Activated CD8-positive, alpha-beta memory T cell treated with anti-CD3 and anti-CD28 coated beads, Interleukin-2, amount 10 ng/mL, durations not matched to agents 7 days and 5 days (primary cell): ENCODE results near the gene MSL3. TPM values are rescaled to one million over a fixed set of nuclear protein-coding genes. Genes with fewer than 3 reads are reported as not detected.
A peak's percentile ranks its signal among the peaks of the same experiment; 100 is the strongest.

Experiments
- ATAC-seq: fragments of 150-1000 bp; cut with Tn5 transposase; one replicate; pipeline ENCODE4 v1.10.0; 2021; ENCODE audit warnings: moderate library complexity
- CTCF ChIA-PET: fragments of 350-600 bp; sonication (Branson Sonifier 250); formaldehyde crosslinking; loops from one replicate; lab custom pipeline; 2021; ENCODE audit warnings: antibody characterized with exemption; lab: Charles Lee
- DNase-seq: peaks from one replicate; pipeline ENCODE4 v3.0.0-alpha.2; 2020
- H3K27ac Mint-ChIP-seq: one replicate; pipeline ENCODE4 v1.8.0; 2021; ENCODE audit warnings: mild to moderate bottlenecking, mixed read lengths
- H3K27me3 Mint-ChIP-seq: one replicate; pipeline ENCODE4 v1.8.0; 2021; ENCODE audit warnings: mixed read lengths
- H3K36me3 Mint-ChIP-seq: one replicate; pipeline ENCODE4 v1.8.0; 2021; ENCODE audit warnings: mild to moderate bottlenecking, mixed read lengths
- H3K4me1 Mint-ChIP-seq: one replicate; pipeline ENCODE4 v1.8.0; 2021; ENCODE audit warnings: mixed read lengths
- H3K4me3 Mint-ChIP-seq: one replicate; pipeline ENCODE4 v1.8.0; 2021; ENCODE audit warnings: mild to moderate bottlenecking, moderate library complexity, mixed read lengths
- H3K9me3 Mint-ChIP-seq: one replicate; pipeline ENCODE4 v1.8.0; 2022; ENCODE audit warnings: low read depth, mixed read lengths
- total RNA-seq, 2 experiments: library from RNA; stranded (reverse); gene quantifications; one replicate each; pipeline ENCODE4 v1.2.3, GENCODE V29; 2021

The MSL3 gene
- total RNA-seq, 2 experiments from 2014 or later: 44.3 to 49.9 TPM

DNA sequence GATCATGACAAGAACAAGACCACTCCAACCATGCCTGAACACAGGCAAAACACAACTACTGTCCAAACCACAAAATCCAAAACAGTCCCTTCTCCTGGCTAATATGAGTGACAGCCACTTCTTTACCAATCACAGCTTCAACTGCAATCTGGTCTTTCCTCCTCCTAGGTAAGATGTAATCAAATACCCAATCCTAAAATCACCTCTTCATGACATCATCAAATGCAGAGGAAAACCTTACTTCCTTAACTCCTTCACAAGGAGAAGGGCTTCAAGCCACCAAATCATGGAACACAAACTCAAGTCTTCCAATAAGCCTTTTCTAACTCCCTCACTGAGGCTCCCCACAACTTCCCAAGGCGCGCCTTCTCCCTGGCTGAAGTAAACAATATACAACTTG is 4.4 kb upstream of the MSL3 start:
- H3K27ac Mint-ChIP-seq: no peak overlapping the region
- ATAC-seq (no peak), DNase-seq (no peak)
- CTCF ChIA-PET: interaction anchor here (1.3 kb wide), 1 partner anchor 18 kb away, joined by 3 read pairs; no protein-coding TSS in a partner anchor
- H3K4me3 Mint-ChIP-seq: no peak overlapping the region
- peaks cover 24% of the 10 kb centered on the region for H3K27me3 Mint-ChIP-seq
- peaks cover 3% of the 10 kb centered on the region for H3K4me1 Mint-ChIP-seq
- H3K9me3 Mint-ChIP-seq: no peaks in the 10 kb centered on the region
- H3K36me3 Mint-ChIP-seq: no peaks in the 10 kb centered on the region

DNA sequence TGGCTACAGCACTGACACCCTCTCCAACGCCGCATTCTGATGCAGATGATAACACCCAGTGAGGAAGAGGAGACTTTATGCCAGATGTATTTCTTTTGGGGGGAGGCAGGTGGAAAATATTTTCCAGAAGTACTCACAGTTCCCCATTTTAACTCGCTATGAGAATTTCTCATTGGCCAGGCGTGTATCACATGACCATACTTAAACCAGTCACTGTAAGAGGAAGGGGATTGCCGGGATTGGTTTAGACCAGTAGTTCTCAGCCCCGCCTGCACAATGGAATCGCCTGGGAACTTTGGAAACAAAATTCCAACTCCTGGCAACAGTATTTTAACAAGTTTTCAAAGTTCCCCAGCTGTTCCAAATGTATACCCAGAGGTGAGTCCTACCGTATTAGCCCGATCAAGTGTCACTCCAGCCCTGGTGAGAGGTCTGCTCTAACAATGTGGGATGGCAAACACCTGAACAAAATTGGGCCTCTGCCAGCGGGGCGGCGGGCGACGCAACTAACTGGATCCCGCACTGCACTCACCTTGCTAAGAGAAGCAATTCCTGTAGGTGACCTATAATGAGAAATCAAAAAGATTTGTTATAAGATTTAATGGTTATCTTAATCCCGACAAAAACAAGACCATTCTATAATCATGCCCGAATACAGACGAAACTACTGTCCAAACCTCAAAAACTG is 2.9 kb upstream of the MSL3 start:
- Mint-ChIP-seq H3K27me3 (peaks cover 24% of the 10 kb centered on the region), H3K4me1 (peaks cover 3% of the 10 kb centered on the region), H3K27ac (no peak overlapping the region), H3K36me3 (no peaks in the 10 kb centered on the region), H3K9me3 (no peaks in the 10 kb centered on the region), H3K4me3 (no peak overlapping the region)
- ATAC-seq (no peak), DNase-seq (no peak)
- CTCF ChIA-PET: no interaction called here

DNA sequence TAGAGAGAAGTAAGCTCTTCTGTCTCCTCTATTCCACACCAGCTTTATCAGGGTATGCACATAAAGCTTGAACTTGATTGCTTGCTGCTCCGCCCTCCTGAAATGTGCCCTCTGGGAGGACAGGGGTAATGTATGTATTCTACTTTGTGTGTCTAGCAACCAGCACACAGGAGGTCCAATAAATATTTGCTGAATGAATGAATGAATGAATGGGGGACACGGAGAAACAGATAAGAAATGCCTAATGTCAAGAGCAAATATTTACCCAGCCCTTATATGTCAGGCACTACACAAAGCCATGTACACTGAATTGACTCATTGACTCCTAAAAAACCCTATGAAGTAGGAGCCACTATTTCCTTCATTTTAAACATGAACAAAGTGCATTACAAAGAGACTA is 2.3 kb upstream of the MSL3 start:
- H3K27me3 Mint-ChIP-seq: peaks cover 21% of the 10 kb centered on the region
- H3K9me3 Mint-ChIP-seq: no peaks in the 10 kb centered on the region
- H3K4me1 Mint-ChIP-seq: peaks cover 3% of the 10 kb centered on the region
- ATAC-seq: no peak
- H3K4me3 Mint-ChIP-seq: no peak overlapping the region
- CTCF ChIA-PET: no interaction called here
- H3K27ac Mint-ChIP-seq: no peak overlapping the region
- peaks cover under 1% of the 10 kb centered on the region for H3K36me3 Mint-ChIP-seq
- DNase-seq: no peak

DNA sequence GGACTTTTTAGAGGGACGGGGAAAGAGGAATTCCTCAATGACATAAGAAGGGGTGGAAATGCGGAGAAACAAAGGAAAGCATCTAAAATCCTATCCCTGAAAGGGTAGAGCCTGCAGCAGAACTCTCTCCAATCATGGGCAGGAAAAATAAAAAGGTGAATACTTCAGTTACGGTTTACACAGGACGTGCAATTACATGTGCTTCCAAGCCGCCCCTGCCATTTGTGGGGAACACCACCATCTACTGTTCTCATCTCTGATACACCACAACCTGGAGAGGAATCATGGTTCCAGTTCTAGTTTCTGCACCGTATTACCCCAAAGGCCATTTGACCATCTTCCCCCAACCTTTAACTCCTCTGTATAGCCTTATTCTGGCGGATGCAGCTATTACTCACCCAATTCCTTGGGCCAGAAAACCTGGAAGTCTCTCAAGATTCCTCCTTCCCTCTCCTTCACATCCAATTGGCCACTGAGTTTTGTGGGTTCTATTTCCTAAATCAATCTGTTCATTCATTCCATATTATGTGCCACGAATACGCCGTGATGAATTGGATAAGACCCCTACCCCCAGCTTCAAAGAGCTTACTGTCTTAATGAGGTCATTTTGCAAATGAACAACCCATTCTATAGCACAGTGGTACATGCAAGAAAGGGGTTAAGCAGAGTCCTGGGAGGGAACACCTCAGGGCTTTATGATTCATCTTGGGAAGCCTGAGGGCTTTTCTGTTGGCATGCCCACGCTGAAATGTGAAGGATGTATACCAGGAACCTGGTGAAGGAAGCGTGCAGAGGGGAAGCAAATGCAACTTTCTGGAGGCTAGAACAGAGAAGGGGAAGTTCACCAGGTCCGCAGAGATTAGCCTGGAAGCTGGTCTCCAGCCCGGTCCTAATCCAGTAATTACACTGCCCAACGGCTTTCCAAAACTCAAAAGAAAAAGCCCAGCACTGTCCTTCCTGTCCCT is 1.4 kb upstream of the MSL3 start:
- H3K9me3 Mint-ChIP-seq: no peaks in the 10 kb centered on the region
- no peak for DNase-seq
- H3K4me1 Mint-ChIP-seq: peaks cover 5% of the 10 kb centered on the region
- no peak overlapping the region for H3K27ac Mint-ChIP-seq
- CTCF ChIA-PET: interaction anchor here (2.7 kb wide), 1 partner anchor 12 kb away, joined by 18 read pairs; no protein-coding TSS in a partner anchor
- H3K4me3 Mint-ChIP-seq: no peak overlapping the region
- H3K27me3 Mint-ChIP-seq: peaks cover 20% of the 10 kb centered on the region
- no peak for ATAC-seq
- peaks cover 7% of the 10 kb centered on the region for H3K36me3 Mint-ChIP-seq

DNA sequence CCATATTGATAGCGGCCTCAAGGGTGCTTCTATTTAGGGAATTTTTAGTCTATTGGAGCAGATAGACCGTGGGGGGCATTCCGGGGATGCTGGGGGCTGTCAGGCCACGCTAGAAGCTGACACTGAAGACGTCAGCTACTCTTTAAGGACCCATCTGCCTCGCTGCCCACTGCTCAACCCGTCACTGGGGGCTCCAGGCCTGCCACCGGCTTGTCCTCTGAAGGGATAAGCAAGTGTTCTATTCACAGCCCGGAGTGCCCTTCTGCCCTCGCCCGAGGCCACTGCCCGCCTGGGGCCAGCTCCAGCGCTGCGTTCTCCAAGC is 679 bp upstream of the MSL3 start:
- ATAC-seq: no peak
- H3K36me3 Mint-ChIP-seq: peaks cover 14% of the 10 kb centered on the region
- peak overlapping the region; percentile 48 for H3K4me3 Mint-ChIP-seq
- H3K9me3 Mint-ChIP-seq: no peaks in the 10 kb centered on the region
- peaks cover 20% of the 10 kb centered on the region for H3K27me3 Mint-ChIP-seq
- CTCF ChIA-PET: interaction anchor here (0.9 to 2.7 kb wide), 2 partner anchors 11 kb away, joined by 3 to 18 read pairs; no protein-coding TSS in a partner anchor
- no peak for DNase-seq
- H3K4me1 Mint-ChIP-seq: peaks cover 12% of the 10 kb centered on the region
- H3K27ac Mint-ChIP-seq: no peak overlapping the region

DNA sequence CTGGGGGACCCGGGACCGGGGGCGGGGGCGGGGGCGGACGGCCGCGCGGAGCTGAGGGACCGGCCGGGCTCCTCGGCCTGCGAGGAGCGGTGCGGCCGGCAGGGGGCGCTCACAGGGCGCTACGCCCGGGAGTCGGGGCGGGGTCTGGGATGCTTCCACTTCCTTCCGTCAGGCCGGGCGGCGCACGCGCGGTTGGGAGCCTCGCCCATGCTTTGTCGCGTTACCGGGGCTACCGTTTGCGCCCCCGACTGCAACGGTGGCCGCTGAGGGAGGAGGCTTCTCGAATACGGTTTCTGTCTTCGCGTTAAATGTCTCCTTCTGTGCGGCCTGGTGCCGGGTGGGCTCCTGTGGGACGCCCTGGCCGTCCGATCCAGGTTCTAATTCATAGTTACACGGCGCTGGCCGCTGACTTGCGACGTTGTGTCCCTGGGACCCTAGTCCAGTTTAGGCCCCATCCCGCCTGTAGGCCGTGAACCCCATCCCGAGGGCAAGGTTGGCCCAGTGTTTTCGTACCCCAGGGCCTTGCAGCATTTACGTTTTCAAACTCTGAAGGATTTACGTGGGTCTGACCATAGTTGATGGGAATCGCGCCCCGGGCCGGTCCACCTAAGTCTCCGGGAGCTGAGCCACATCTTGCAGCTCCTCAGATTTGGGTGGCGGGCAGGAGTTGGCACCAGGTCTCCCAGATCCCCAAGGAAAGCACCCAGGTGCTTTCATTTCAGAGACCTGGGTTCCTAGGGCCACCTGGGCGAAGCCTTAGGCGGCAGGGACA is 549 bp downstream of the MSL3 start:
- H3K9me3 Mint-ChIP-seq: no peaks in the 10 kb centered on the region
- DNase-seq: peak; percentile 91
- CTCF ChIA-PET: interaction anchor here (0.6 to 2.7 kb wide), 5 partner anchors 10 to 227 kb away, joined by 3 to 18 read pairs (median 3); no protein-coding TSS in a partner anchor
- peak overlapping the region; percentile 84 for H3K4me3 Mint-ChIP-seq
- ATAC-seq: peak; percentile 65
- peaks cover 20% of the 10 kb centered on the region for H3K27me3 Mint-ChIP-seq
- peak overlapping the region; percentile 97 for H3K27ac Mint-ChIP-seq
- H3K36me3 Mint-ChIP-seq: peaks cover 23% of the 10 kb centered on the region
- H3K4me1 Mint-ChIP-seq: peaks cover 22% of the 10 kb centered on the region

DNA sequence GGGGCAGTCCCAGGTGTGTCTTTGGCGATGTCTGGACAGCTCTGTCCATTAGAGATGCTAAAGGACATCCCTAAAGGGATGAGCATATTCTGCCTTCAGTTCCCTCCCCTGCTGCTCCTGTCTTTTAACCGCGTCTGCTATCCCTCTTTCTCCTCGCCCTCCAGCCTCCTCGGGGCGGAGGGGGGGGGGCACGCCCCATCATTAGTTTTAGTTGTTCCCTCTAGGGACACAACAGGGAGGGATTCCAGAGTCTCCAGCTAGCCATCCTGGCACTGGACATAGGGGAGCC is 1.1 kb downstream of the MSL3 start:
- Mint-ChIP-seq H3K36me3 (peaks cover 28% of the 10 kb centered on the region), H3K4me1 (peaks cover 28% of the 10 kb centered on the region), H3K27ac (peak overlapping the region; percentile 97), H3K4me3 (peak overlapping the region; percentile 84), H3K9me3 (no peaks in the 10 kb centered on the region), H3K27me3 (peaks cover 20% of the 10 kb centered on the region)
- CTCF ChIA-PET: interaction anchor here (1.0 to 2.7 kb wide), 4 partner anchors 10 to 227 kb away, joined by 3 to 18 read pairs (median 4); no protein-coding TSS in a partner anchor
- ATAC-seq (peak; percentile 1), DNase-seq (no peak)

DNA sequence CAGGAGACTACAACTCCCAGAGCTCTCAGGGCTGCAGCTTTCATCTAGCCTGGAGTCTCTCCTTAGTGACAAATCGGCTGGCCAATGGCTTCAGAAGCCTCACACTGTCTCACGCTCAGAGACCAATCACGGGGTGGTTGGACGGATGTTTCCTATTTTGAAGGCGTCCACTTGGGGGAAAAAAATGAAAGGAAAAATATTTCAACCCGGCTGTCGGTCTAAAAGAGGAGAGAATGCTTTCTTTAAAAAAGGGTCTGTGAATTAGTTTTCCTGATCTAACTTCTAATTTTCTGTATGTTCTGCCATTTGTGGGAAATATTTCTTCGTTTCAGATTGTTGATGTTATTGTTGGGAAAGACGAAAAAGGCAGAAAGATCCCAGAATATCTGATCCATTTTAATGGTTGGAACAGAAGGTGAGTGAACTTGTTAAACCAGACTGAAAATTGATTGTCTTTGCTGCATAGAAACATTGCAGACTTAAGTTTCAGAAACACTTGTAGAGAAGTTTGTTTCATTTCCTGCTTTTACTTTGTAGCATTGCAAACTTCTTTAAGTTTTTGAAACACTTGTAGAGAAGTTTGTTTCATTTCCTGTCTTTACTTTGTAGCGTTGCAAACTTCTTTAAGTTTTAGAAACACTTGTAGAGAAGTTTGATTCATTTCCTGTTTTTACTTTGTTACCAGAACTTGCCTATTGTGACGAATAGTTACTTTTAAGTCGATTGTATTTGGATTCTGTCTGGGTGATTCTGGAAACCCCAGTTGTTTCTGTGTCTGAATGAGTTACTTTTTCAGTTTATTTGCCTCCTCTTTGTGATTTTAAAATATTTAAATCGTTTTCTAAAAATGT is 1.6 kb downstream of the MSL3 start:
- ATAC-seq: peak; percentile 83
- Mint-ChIP-seq H3K27me3 (peaks cover 17% of the 10 kb centered on the region), H3K27ac (peak overlapping the region; percentile 97)

DNA sequence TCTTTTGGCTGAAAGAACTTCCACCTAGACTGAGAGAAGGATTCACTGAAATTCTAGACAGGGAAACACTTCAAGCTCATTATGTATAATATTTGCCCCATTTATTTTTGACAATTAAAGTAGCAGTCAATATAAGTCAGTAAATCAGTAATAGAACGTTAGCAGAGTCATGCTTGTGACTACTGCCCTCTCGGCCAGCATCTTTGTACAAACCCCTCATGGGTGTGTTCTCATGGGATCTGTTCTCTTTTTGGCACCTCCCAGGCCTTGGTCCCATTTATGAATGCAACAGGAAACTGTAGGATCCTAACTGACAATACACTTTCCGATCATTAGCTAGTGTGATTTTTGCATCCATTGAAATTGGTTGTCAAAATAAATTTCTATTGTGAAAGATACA is 2.9 kb downstream of the MSL3 start:
- Mint-ChIP-seq H3K9me3 (no peaks in the 10 kb centered on the region), H3K4me3 (peak overlapping the region; percentile 76), H3K4me1 (peaks cover 45% of the 10 kb centered on the region), H3K36me3 (peaks cover 43% of the 10 kb centered on the region), H3K27ac (peak overlapping the region; percentile 88), H3K27me3 (peaks cover 10% of the 10 kb centered on the region)
- ATAC-seq (no peak), DNase-seq (no peak)
- CTCF ChIA-PET: interaction anchor here (0.6 to 1.5 kb wide), 2 partner anchors 9 to 40 kb away, joined by 3 to 9 read pairs; no protein-coding TSS in a partner anchor

More for the DNA sequence above, 1.6 kb downstream of the MSL3 start:
- H3K36me3 Mint-ChIP-seq: peaks cover 34% of the 10 kb centered on the region
- peaks cover 33% of the 10 kb centered on the region for H3K4me1 Mint-ChIP-seq
- peak; percentile 89 for DNase-seq
- CTCF ChIA-PET: interaction anchor here (1.0 to 2.7 kb wide), 5 partner anchors 9 to 228 kb away, joined by 3 to 18 read pairs (median 6); no protein-coding TSS in a partner anchor
- no peaks in the 10 kb centered on the region for H3K9me3 Mint-ChIP-seq
- peak overlapping the region; percentile 84 for H3K4me3 Mint-ChIP-seq

DNA sequence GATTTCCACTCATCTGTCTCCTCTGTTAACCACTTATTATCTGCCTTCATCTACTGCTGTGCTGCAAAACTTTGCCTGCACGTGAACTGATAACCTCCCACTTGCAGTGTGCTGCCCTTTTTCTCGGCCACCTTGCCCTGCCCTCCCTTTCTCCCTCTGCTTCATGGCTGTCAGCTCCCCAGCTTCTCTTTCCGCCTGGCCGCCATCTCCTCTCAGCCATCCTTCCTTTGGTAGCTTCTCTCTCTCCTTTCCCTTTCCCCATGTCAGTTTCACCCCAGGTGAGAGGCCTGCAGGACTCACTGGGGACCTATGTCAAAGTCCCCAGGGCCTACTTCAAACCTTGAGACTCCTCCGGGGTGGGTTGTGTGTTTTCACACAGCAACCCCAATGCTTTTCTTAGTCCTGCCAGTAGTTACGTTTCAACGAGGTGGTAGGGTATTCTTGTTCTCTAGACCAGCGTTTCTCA is 6.6 kb downstream of the MSL3 start:
- CTCF ChIA-PET: interaction anchor here (1.3 kb wide), 1 partner anchor 9 kb away, joined by 3 read pairs; no protein-coding TSS in a partner anchor
- peak overlapping the region; percentile 67 for H3K4me3 Mint-ChIP-seq
- H3K27ac Mint-ChIP-seq: peak overlapping the region; percentile 85
- ATAC-seq (no peak), DNase-seq (no peak)
- H3K36me3 Mint-ChIP-seq: peaks cover 53% of the 10 kb centered on the region
- peaks cover 62% of the 10 kb centered on the region for H3K4me1 Mint-ChIP-seq
- no peaks in the 10 kb centered on the region for H3K27me3 Mint-ChIP-seq
- H3K9me3 Mint-ChIP-seq: no peaks in the 10 kb centered on the region

DNA sequence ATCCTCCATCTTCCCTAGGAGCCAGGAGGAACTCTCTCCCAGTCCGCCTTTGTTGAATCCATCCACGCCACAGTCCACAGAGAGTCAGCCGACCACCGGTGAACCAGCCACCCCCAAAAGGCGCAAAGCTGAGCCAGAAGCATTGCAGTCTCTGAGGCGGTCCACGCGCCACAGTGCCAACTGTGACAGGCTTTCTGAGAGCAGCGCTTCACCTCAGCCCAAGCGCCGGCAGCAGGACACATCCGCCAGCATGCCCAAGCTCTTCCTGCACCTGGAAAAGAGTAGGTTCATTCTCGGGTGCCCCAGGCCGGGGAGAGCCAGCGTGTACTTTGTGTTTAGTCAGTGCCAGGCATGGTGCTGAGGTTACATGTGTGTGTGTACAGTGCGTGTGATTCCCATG is 7.4 kb downstream of the MSL3 start:
- no peak for DNase-seq
- Mint-ChIP-seq H3K27me3 (no peaks in the 10 kb centered on the region), H3K4me3 (peak overlapping the region; percentile 67), H3K9me3 (no peaks in the 10 kb centered on the region), H3K4me1 (peaks cover 63% of the 10 kb centered on the region), H3K36me3 (peaks cover 53% of the 10 kb centered on the region), H3K27ac (peak overlapping the region; percentile 85)
- CTCF ChIA-PET: interaction anchor here (1.2 kb wide), 1 partner anchor 9 kb away, joined by 3 read pairs; no protein-coding TSS in a partner anchor
- ATAC-seq: no peak

DNA sequence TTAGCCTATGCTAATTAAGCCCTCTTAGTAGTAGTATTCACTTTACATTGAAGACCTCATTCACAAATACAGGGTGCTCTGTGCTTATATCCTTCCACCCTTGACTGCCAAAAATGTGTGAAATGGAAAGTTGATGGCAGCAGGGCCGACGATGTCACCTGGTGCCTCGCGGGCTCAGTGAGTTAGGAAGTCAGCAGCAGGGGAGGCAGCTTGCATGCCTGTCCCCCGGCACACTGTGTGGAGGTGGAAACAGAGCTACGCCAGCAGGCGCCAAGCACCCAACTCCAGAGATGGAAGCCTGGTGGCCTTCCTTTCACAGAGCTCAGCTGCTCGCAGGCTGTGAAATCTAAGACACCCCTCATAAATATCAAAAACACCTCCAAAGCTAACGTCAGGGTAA is 8.4 kb downstream of the MSL3 start:
- Mint-ChIP-seq H3K9me3 (no peaks in the 10 kb centered on the region), H3K36me3 (peaks cover 46% of the 10 kb centered on the region), H3K27ac (peak overlapping the region; percentile 29), H3K27me3 (no peaks in the 10 kb centered on the region), H3K4me3 (no peak overlapping the region), H3K4me1 (peaks cover 63% of the 10 kb centered on the region)
- CTCF ChIA-PET: no interaction called here
- no peak for DNase-seq
- peak; percentile 31 for ATAC-seq
